ENCODE data around the gene SYT1. TPM values are rescaled to one million over a fixed set of nuclear protein-coding genes. Genes with fewer than 3 reads are reported as not detected.

The SYT1 gene
- total RNA-seq, 2 donors from 2014 or later, result 6.1 to 11.5 TPM

GRCh38 chr12:78963439-78964227, 99.1 kb downstream of the SYT1 start:
- Histone ChIP-seq H3K4me1 (replicated peaks) (no peaks in the 10 kb centered on the region), H3K9me3 (no peaks in the 10 kb centered on the region), H3K27ac (no peak overlapping the region), H3K36me3 (no peaks in the 10 kb centered on the region), H3K27me3 (replicated peaks; ENCODE audit: insufficient read depth) (no peaks in the 10 kb centered on the region), H3K4me3 (no peak overlapping the region)
- 65% methylated on average over 1 of the region's 1 CpG for WGBS
- DNase-seq (ENCODE audit: low spot score), result no peak
- intact Hi-C loops (cut with DNase I), result no loop called here
- TF ChIP-seq CTCF (IDR thresholded peaks at IDR 0.05) (no peak), POLR2A (IDR thresholded peaks at IDR 0.05) (no peak), POLR2AphosphoS5 (IDR thresholded peaks at IDR 0.05) (no peak)

- intact Hi-C loops (cut with DNase I), result no loop called here
- Histone ChIP-seq H3K27me3 (replicated peaks; ENCODE audit: insufficient read depth) (no peaks in the 10 kb centered on the region), H3K9me3 (no peaks in the 10 kb centered on the region), H3K4me3 (no peak overlapping the region), H3K4me1 (replicated peaks) (no peaks in the 10 kb centered on the region), H3K27ac (no peak overlapping the region), H3K36me3 (no peaks in the 10 kb centered on the region)
- DNase-seq (ENCODE audit: low spot score), result no peak
- no peak for TF ChIP-seq POLR2AphosphoS5 (IDR thresholded peaks at IDR 0.05)
These were observed 99.9 kb downstream of the SYT1 start for GRCh38 chr12:78964521-78964920.

GRCh38 chr12:78966062-78966461, 101.5 kb downstream of the SYT1 start:
- Histone ChIP-seq H3K4me3 (no peak overlapping the region), H3K36me3 (no peaks in the 10 kb centered on the region), H3K27me3 (replicated peaks; ENCODE audit: insufficient read depth) (no peaks in the 10 kb centered on the region), H3K9me3 (no peaks in the 10 kb centered on the region), H3K4me1 (replicated peaks) (no peaks in the 10 kb centered on the region), H3K27ac (no peak overlapping the region)
- intact Hi-C loops (cut with DNase I), result no loop called here
- TF ChIP-seq POLR2A (IDR thresholded peaks at IDR 0.05) (no peak), POLR2AphosphoS5 (IDR thresholded peaks at IDR 0.05) (no peak), CTCF (IDR thresholded peaks at IDR 0.05) (no peak)
- no peak for DNase-seq (ENCODE audit: low spot score)
- 97% methylated on average over 2 of the region's 2 CpGs for WGBS

GRCh38 chr12:78966926-78967325, 102.4 kb downstream of the SYT1 start:
- WGBS, result 64% methylated on average over 2 of the region's 2 CpGs
- H3K4me3 ChIP-seq, result no peak overlapping the region
- no peak for TF ChIP-seq CTCF (IDR thresholded peaks at IDR 0.05)

GRCh38 chr12:78968226-78968625, 103.7 kb downstream of the SYT1 start:
- DNase-seq (ENCODE audit: low spot score), result no peak
- Histone ChIP-seq H3K4me3 (no peak overlapping the region), H3K9me3 (no peaks in the 10 kb centered on the region), H3K36me3 (no peaks in the 10 kb centered on the region), H3K4me1 (replicated peaks) (no peaks in the 10 kb centered on the region), H3K27me3 (replicated peaks; ENCODE audit: insufficient read depth) (no peaks in the 10 kb centered on the region), H3K27ac (no peak overlapping the region)
- intact Hi-C loops (cut with DNase I), result no loop called here
- WGBS, result 42% methylated on average over 1 of the region's 1 CpG
- no peak for TF ChIP-seq POLR2AphosphoS5 (IDR thresholded peaks at IDR 0.05)
- no peak for TF ChIP-seq POLR2A (IDR thresholded peaks at IDR 0.05)
- TF ChIP-seq CTCF (IDR thresholded peaks at IDR 0.05), result no peak

More at GRCh38 chr12:78966926-78967325, 102.4 kb downstream of the SYT1 start:
- H3K27ac ChIP-seq, result no peak overlapping the region
- H3K27me3 ChIP-seq (replicated peaks; ENCODE audit: insufficient read depth), result no peaks in the 10 kb centered on the region
- H3K36me3 ChIP-seq, result no peaks in the 10 kb centered on the region
- no peaks in the 10 kb centered on the region for H3K4me1 ChIP-seq (replicated peaks)
- intact Hi-C loops (cut with DNase I), result no loop called here
- H3K9me3 ChIP-seq, result no peaks in the 10 kb centered on the region
- DNase-seq (ENCODE audit: low spot score), result no peak

Measured in prostate gland (tissue), 2 donors.